ENCODE results near the gene SLC31A2.

- TF ChIP-seq POLR2A (IDR thresholded peaks at IDR 0.05; ENCODE audit: low read length) = no peak
- no peak for TF ChIP-seq GATA1 (IDR thresholded peaks at IDR 0.05; ENCODE audit: low read depth, low read length)
These were observed 19.1 kb upstream of the SLC31A2 start for GRCh38 chr9:113131689-113132151.
